Breast epithelium (tissue), 4 donors: ENCODE results near the gene CNTNAP5. TPM values are rescaled to one million over a fixed set of nuclear protein-coding genes. Genes with fewer than 3 reads are reported as not detected.

ENCODE experiments used
- DNase-seq, 2 donors: peaks; one replicate each; pipeline ENCODE4 v3.0.0-alpha.2; 2019; ENCODE audit warnings: low spot score in 2 of 2
- H3K27ac ChIP-seq, 2 donors: fragments of 200-600 bp; sonication (generic) in 1 of 2; one replicate each; pipeline ENCODE4 v1.5.1; 2016 to 2019; ENCODE audit warnings: mild to moderate bottlenecking in 1 of 2
- H3K27me3 ChIP-seq, 2 donors: fragments of 200-600 bp; sonication (generic) in 1 of 2; one replicate each; pipeline versions ENCODE4 v1.5.1 to v1.6.0; 2017 to 2019; ENCODE audit warnings: control low read depth in 1 of 2, mild to moderate bottlenecking in 1 of 2
- H3K36me3 ChIP-seq: fragments of 200-600 bp; one replicate; pipeline ENCODE4 v1.5.1; 2019
- H3K4me1 ChIP-seq, 2 donors: fragments of 200-600 bp; sonication (generic); one replicate each; pipeline ENCODE4 v1.5.1; 2016 to 2019; ENCODE audit warnings: control low read depth in 1 of 2
- H3K4me3 ChIP-seq, 3 donors: fragments of 200-600 bp; sonication (generic); 1 replicate in 2 of 3; 2 replicates in 1 of 3; pipeline ENCODE4 v1.5.1; 2016 to 2019; ENCODE audit warnings: mild to moderate bottlenecking in 3 of 3, moderate library complexity in 2 of 3
- H3K9me3 ChIP-seq, 2 donors: fragments of 200-600 bp; sonication (generic) in 1 of 2; one replicate each; pipeline ENCODE4 v1.5.1; 2016 to 2019; ENCODE audit warnings: control low read depth in 1 of 2
- POLR2A ChIP-seq: fragments of 450-650 bp; IDR thresholded peaks from one replicate; pipeline ENCODE4 v1.6.1; 2016; ENCODE audit warnings: antibody characterized with exemption, mild to moderate bottlenecking, moderate library complexity
- POLR2AphosphoS5 ChIP-seq, 3 donors: sonication (generic); formaldehyde crosslinking; IDR thresholded peaks; one replicate each; pipeline ENCODE4 v1.6.1; 2017; ENCODE audit warnings: antibody characterized with exemption in 3 of 3
- intact Hi-C: fragments of 100-400 bp; cut with DNase I; formaldehyde crosslinking; loops from one replicate; pipeline ENCODE4 v1.15.1; 2023; ENCODE audit warnings: low total_unique reads
- total RNA-seq, 3 donors: library from RNA; depleted of rRNA; stranded (reverse); fragments of >200 nt; gene quantifications; one replicate each; pipeline ENCODE4 v1.1.0, GENCODE V29; 2016
- TF ChIP-seq, protein P1 (sequence below), 3 donors: fragments of 450-650 bp; IDR thresholded peaks; one replicate each; pipeline ENCODE4 v1.5.1; 2016 to 2017; ENCODE audit warnings: antibody characterized with exemption in 3 of 3, mild to moderate bottlenecking in 3 of 3, moderate library complexity in 3 of 3

Gene CNTNAP5
- total RNA-seq, 3 donors from 2014 or later, result 0.66 TPM; not detected in 2

DNA sequence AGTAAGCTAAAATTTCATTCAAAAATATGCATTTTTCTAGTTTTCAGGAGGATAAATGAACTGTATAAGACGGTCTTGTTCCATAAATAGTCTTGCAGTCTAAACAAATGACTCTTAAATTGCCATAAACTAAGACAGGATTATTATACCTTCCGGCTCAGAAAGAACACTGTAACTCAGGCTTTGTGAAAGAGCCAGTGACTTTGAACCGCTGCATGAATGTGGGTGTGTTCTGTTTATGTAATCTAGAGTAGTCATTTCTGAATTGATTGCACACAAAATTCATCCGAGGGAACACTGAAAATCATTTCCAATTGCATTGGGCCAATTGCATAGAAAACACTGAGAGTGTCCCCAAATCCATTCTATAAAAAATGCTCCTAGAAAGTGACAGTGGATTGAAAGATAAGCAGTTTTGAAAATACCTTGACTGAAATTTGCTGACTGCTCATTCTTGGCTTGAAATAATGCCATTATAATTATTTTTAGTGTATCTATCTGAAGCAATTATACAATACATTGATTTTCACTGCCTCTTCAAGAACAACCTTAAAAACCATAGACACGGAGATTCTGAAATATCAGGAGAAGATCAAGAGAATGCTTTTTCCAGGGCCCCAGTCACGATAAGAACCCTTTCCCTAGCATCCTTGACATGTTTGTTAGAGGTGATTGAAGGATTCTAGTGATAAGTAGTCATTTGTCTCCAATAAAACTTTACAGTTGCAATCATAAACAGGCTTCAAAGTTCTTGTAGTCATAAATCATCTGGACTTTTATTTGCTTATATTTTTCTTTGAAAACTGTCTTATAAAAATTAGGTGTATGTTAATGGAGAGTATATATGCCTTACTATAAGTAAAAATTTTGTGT lies 55.4 kb downstream of the CNTNAP5 start:
- no peaks in the 10 kb centered on the region for H3K4me1 ChIP-seq
- H3K36me3 ChIP-seq, result no peaks in the 10 kb centered on the region
- no peak for DNase-seq
- no peaks in the 10 kb centered on the region for H3K27me3 ChIP-seq
- TF ChIP-seq POLR2AphosphoS5 (IDR thresholded peaks at IDR 0.05) (no peak), POLR2A (no peak)
- TF ChIP-seq, protein P1, sequence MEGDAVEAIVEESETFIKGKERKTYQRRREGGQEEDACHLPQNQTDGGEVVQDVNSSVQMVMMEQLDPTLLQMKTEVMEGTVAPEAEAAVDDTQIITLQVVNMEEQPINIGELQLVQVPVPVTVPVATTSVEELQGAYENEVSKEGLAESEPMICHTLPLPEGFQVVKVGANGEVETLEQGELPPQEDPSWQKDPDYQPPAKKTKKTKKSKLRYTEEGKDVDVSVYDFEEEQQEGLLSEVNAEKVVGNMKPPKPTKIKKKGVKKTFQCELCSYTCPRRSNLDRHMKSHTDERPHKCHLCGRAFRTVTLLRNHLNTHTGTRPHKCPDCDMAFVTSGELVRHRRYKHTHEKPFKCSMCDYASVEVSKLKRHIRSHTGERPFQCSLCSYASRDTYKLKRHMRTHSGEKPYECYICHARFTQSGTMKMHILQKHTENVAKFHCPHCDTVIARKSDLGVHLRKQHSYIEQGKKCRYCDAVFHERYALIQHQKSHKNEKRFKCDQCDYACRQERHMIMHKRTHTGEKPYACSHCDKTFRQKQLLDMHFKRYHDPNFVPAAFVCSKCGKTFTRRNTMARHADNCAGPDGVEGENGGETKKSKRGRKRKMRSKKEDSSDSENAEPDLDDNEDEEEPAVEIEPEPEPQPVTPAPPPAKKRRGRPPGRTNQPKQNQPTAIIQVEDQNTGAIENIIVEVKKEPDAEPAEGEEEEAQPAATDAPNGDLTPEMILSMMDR (IDR thresholded peaks at IDR 0.05), result no peak
- H3K27ac ChIP-seq, result no peak overlapping the region
- no peaks in the 10 kb centered on the region for H3K9me3 ChIP-seq
- no peak overlapping the region for H3K4me3 ChIP-seq
- intact Hi-C loops, result no loop called here

DNA sequence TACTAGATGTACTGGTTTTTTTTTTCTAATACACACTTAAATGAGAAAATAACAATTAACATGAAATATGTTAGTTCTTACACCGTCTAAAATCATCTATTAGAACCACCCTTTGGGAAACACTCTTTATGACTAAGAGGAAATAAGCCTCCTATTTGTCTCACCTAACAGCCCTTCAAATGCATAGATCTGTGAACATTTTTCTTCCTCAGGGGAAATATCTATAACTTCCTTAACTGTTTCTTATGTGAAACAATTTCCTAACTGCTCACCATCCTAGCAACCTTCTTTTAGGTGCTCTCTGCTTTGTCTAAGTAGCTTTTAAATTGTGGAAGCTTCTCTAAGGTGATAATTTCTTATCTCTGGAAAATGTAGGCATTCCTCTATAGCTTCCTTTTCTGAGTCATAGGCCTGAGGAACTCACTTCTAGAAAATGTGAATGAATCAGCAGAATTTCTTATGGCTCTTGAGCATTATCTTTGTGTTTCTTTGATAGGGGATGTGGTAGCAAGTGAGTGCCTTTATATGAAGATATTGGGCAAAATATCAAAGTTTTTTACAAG lies 56.1 kb downstream of the CNTNAP5 start:
- no peak for TF ChIP-seq POLR2A
- TF ChIP-seq, protein P1 (IDR thresholded peaks at IDR 0.05), result no peak
- no peak for TF ChIP-seq POLR2AphosphoS5 (IDR thresholded peaks at IDR 0.05)
- Histone ChIP-seq H3K27me3 (no peaks in the 10 kb centered on the region), H3K4me1 (no peaks in the 10 kb centered on the region), H3K9me3 (no peaks in the 10 kb centered on the region), H3K36me3 (no peaks in the 10 kb centered on the region), H3K27ac (no peak overlapping the region), H3K4me3 (no peak overlapping the region)
- no peak for DNase-seq
- intact Hi-C loops, result no loop called here

- intact Hi-C loops, result no loop called here
- H3K27me3 ChIP-seq, result no peaks in the 10 kb centered on the region
- TF ChIP-seq POLR2AphosphoS5 (IDR thresholded peaks at IDR 0.05) (no peak), POLR2A (no peak)
- TF ChIP-seq, protein P1 (IDR thresholded peaks at IDR 0.05), result no peak
Observed at GRCh38 chr2:124088616-124089015, 63.5 kb downstream of the CNTNAP5 start.

GRCh38 chr2:124091721-124092120 lies 66.6 kb downstream of the CNTNAP5 start:
- no peaks in the 10 kb centered on the region for H3K4me1 ChIP-seq
- DNase-seq, result no peak
- no peak overlapping the region for H3K4me3 ChIP-seq
- H3K9me3 ChIP-seq, result no peaks in the 10 kb centered on the region
- no peak overlapping the region for H3K27ac ChIP-seq
- no peaks in the 10 kb centered on the region for H3K27me3 ChIP-seq
- no peaks in the 10 kb centered on the region for H3K36me3 ChIP-seq
- intact Hi-C loops, result no loop called here
- TF ChIP-seq, protein P1 (IDR thresholded peaks at IDR 0.05), result no peak
- no peak for TF ChIP-seq POLR2AphosphoS5 (IDR thresholded peaks at IDR 0.05)
- TF ChIP-seq POLR2A, result no peak

More at GRCh38 chr2:124088616-124089015, 63.5 kb downstream of the CNTNAP5 start:
- H3K4me3 ChIP-seq, result no peak overlapping the region
- no peak for DNase-seq
- no peaks in the 10 kb centered on the region for H3K4me1 ChIP-seq
- H3K36me3 ChIP-seq, result no peaks in the 10 kb centered on the region
- H3K27ac ChIP-seq, result no peak overlapping the region
- H3K9me3 ChIP-seq, result no peaks in the 10 kb centered on the region

- Histone ChIP-seq H3K4me3 (no peak overlapping the region), H3K9me3 (no peaks in the 10 kb centered on the region), H3K27ac (no peak overlapping the region), H3K4me1 (no peaks in the 10 kb centered on the region), H3K36me3 (no peaks in the 10 kb centered on the region), H3K27me3 (no peaks in the 10 kb centered on the region)
- DNase-seq, result no peak
- intact Hi-C loops, result no loop called here
- no peak for TF ChIP-seq POLR2A
- TF ChIP-seq, protein P1 (IDR thresholded peaks at IDR 0.05), result no peak
Observed at GRCh38 chr2:124092651-124093050, 67.6 kb downstream of the CNTNAP5 start.
